HepG2 (cell line): ENCODE data around the gene SCARF1. TPM values are rescaled to one million over a fixed set of nuclear protein-coding genes. Genes with fewer than 3 reads are reported as not detected.

Experiments
- HNRNPK ChIP-seq: fragments of 200-400 bp; formaldehyde crosslinking; IDR thresholded peaks from 2 replicates; pipeline ENCODE4 v1.6.1; 2018; ENCODE audit warnings: low read length, low read depth, moderate library complexity, mild to moderate bottlenecking; ENCODE audit not compliant: poor library complexity, severe bottlenecking
- HNRNPLL ChIP-seq: fragments of 200-400 bp; formaldehyde crosslinking; IDR thresholded peaks from 2 replicates; pipeline ENCODE4 v1.6.1; 2017; ENCODE audit warnings: mild to moderate bottlenecking, low read depth, low read length; ENCODE audit not compliant: poor library complexity, severe bottlenecking
- IRX3 ChIP-seq: sonication (generic); formaldehyde crosslinking; IDR thresholded peaks from 2 replicates; pipeline ENCODE4 v1.8.1; 2023; ENCODE audit warnings: mild to moderate bottlenecking, low read depth, missing genetic modification reagents, borderline replicate concordance
- KLF9 ChIP-seq: IDR thresholded peaks from 2 replicates; pipeline ENCODE4 v1.6.1; 2016; ENCODE audit warnings: low read depth
- NAIF1 ChIP-seq: sonication (generic); formaldehyde crosslinking; IDR thresholded peaks from 2 replicates; pipeline ENCODE4 v1.5.0; 2020; ENCODE audit warnings: mild to moderate bottlenecking, missing genetic modification reagents, borderline replicate concordance
- NCOR1 ChIP-seq: fragments of 200-600 bp; sonication (generic); IDR thresholded peaks from 2 replicates; pipeline ENCODE4 v1.7.0; 2017; ENCODE audit warnings: antibody characterized with exemption, low read length, borderline replicate concordance
- YEATS4 ChIP-seq: sonication (generic); formaldehyde crosslinking; IDR thresholded peaks from 2 replicates; pipeline ENCODE4 v1.4.0; 2020; ENCODE audit warnings: missing genetic modification reagents, borderline replicate concordance
- ZNF230 ChIP-seq: sonication (generic); formaldehyde crosslinking; IDR thresholded peaks from 2 replicates; pipeline ENCODE4 v1.4.0; 2020; ENCODE audit warnings: mild to moderate bottlenecking, missing genetic modification reagents
- ZNF432 ChIP-seq: sonication (generic); formaldehyde crosslinking; IDR thresholded peaks from 2 replicates; pipeline ENCODE4 v1.5.0; 2020; ENCODE audit warnings: missing genetic modification reagents, mild to moderate bottlenecking, borderline replicate concordance
- ZNF772 ChIP-seq: sonication (generic); formaldehyde crosslinking; IDR thresholded peaks from 2 replicates; pipeline ENCODE4 v1.5.0; 2020; ENCODE audit warnings: mild to moderate bottlenecking, missing genetic modification reagents
- polyA plus RNA-seq, 8 experiments: library from polyadenylated mRNA; depleted of rRNA in 3 of 8; stranded (reverse) in 7 of 8; unstranded in 1 of 8; fragments of >200 nt; fragmentation: Illumina TruSeq in 4 of 8; extraction: Trizol in 4 of 8; gene quantifications; 2 replicates each; pipeline versions ENCODE4 v1.2.1 to v1.2.3, GENCODE V29; 2011 to 2016; ENCODE audit warnings: low read depth in 4 of 8, missing spikeins in 1 of 8, mixed read lengths in 1 of 8; ENCODE audit not compliant: insufficient read depth in 1 of 8
- total RNA-seq, 5 experiments: library from RNA; depleted of rRNA; stranded (reverse); fragments of >200 nt; fragmentation: Illumina TruSeq; extraction: Trizol; gene quantifications; 2 replicates each; pipeline ENCODE4 v1.2.3, GENCODE V29; 2016; ENCODE audit warnings: low read depth in 1 of 5
- TF ChIP-seq, protein P1 (sequence below): sonication (generic); formaldehyde crosslinking; IDR thresholded peaks from 2 replicates; pipeline ENCODE4 v1.8.1; 2023; ENCODE audit warnings: mild to moderate bottlenecking, inconsistent platforms, moderate library complexity, missing genetic modification reagents, borderline replicate concordance
- TF ChIP-seq, protein P2 (sequence below): sonication (generic); formaldehyde crosslinking; IDR thresholded peaks from one replicate; pipeline ENCODE4 v1.5.1; 2020; ENCODE audit warnings: mild to moderate bottlenecking, missing genetic modification reagents; ENCODE audit errors: not compliant biosample characterization
- TF ChIP-seq, protein P3 (sequence below): sonication (generic); formaldehyde crosslinking; IDR thresholded peaks from 2 replicates; pipeline ENCODE4 v1.4.0; 2020; ENCODE audit warnings: missing genetic modification reagents

Gene SCARF1
- total and polyA plus RNA-seq, 2 of the 13 experiments (the other 11 are each of a cell fraction or from before 2014, with no cell fraction given): 0.24 to 0.71 TPM

- TF ChIP-seq ZNF230 (CRISPR knock-in tag): no peak; the same call in 1 of the 2 replicates
- TF ChIP-seq ZNF432 (CRISPR knock-in tag): no peak
- TF ChIP-seq NCOR1: no peak
- TF ChIP-seq IRX3: no peak
- TF ChIP-seq, protein P1, sequence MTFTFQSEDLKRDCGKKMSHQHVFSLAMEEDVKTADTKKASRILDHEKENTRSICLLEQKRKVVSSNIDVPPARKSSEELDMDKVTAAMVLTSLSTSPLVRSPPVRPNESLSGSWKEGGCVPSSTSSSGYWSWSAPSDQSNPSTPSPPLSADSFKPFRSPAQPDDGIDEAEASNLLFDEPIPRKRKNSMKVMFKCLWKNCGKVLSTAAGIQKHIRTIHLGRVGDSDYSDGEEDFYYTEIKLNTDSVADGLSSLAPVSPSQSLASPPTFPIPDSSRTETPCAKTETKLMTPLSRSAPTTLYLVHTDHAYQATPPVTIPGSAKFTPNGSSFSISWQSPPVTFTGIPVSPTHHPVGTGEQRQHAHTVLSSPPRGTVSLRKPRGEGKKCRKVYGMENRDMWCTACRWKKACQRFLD (CRISPR knock-in tag): peak; percentile 48; the same call in 1 of the 2 replicates
- no peak for TF ChIP-seq HNRNPK
- TF ChIP-seq ZNF772: 0 out of 2 replicates have a peak, but pooled peaks have one; percentile 8
- TF ChIP-seq NAIF1 (CRISPR knock-in tag): peak; percentile 60; the same call in 1 of the 2 replicates
- TF ChIP-seq, protein P2, sequence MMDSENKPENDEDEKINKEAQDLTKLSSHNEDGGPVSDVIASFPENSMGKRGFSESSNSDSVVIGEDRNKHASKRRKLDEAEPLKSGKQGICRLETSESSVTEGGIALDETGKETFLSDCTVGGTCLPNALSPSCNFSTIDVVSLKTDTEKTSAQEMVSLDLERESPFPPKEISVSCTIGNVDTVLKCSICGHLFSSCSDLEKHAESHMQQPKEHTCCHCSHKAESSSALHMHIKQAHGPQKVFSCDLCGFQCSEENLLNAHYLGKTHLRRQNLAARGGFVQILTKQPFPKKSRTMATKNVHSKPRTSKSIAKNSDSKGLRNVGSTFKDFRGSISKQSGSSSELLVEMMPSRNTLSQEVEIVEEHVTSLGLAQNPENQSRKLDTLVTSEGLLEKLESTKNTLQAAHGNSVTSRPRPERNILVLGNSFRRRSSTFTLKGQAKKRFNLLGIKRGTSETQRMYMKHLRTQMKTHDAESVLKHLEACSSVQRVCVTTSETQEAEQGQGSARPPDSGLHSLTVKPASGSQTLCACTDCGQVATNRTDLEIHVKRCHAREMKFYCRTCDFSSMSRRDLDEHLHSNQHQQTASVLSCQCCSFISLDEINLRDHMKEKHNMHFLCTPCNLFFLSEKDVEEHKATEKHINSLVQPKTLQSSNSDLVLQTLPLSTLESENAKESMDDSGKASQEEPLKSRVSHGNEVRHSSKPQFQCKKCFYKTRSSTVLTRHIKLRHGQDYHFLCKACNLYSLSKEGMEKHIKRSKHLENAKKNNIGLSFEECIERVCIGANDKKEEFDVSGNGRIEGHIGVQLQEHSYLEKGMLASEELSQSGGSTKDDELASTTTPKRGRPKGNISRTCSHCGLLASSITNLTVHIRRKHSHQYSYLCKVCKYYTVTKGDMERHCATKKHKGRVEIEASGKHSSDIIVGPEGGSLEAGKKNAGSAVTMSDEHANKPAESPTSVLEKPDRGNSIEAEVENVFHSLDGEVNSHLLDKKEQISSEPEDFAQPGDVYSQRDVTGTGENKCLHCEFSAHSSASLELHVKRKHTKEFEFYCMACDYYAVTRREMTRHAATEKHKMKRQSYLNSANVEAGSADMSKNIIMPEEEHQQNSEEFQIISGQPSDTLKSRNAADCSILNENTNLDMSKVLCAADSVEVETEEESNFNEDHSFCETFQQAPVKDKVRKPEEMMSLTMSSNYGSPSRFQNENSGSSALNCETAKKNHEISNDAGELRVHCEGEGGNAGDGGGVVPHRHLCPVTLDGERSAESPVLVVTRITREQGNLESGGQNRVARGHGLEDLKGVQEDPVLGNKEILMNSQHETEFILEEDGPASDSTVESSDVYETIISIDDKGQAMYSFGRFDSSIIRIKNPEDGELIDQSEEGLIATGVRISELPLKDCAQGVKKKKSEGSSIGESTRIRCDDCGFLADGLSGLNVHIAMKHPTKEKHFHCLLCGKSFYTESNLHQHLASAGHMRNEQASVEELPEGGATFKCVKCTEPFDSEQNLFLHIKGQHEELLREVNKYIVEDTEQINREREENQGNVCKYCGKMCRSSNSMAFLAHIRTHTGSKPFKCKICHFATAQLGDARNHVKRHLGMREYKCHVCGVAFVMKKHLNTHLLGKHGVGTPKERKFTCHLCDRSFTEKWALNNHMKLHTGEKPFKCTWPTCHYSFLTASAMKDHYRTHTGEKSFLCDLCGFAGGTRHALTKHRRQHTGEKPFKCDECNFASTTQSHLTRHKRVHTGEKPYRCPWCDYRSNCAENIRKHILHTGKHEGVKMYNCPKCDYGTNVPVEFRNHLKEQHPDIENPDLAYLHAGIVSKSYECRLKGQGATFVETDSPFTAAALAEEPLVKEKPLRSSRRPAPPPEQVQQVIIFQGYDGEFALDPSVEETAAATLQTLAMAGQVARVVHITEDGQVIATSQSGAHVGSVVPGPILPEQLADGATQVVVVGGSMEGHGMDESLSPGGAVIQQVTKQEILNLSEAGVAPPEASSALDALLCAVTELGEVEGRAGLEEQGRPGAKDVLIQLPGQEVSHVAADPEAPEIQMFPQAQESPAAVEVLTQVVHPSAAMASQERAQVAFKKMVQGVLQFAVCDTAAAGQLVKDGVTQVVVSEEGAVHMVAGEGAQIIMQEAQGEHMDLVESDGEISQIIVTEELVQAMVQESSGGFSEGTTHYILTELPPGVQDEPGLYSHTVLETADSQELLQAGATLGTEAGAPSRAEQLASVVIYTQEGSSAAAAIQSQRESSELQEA (CRISPR knock-in tag): no peak
- no peak for TF ChIP-seq HNRNPLL
- no peak for TF ChIP-seq KLF9 (CRISPR knock-in tag)
- no peak; the same call in 1 of the 2 replicates for TF ChIP-seq YEATS4 (CRISPR knock-in tag)
- TF ChIP-seq, protein P3, sequence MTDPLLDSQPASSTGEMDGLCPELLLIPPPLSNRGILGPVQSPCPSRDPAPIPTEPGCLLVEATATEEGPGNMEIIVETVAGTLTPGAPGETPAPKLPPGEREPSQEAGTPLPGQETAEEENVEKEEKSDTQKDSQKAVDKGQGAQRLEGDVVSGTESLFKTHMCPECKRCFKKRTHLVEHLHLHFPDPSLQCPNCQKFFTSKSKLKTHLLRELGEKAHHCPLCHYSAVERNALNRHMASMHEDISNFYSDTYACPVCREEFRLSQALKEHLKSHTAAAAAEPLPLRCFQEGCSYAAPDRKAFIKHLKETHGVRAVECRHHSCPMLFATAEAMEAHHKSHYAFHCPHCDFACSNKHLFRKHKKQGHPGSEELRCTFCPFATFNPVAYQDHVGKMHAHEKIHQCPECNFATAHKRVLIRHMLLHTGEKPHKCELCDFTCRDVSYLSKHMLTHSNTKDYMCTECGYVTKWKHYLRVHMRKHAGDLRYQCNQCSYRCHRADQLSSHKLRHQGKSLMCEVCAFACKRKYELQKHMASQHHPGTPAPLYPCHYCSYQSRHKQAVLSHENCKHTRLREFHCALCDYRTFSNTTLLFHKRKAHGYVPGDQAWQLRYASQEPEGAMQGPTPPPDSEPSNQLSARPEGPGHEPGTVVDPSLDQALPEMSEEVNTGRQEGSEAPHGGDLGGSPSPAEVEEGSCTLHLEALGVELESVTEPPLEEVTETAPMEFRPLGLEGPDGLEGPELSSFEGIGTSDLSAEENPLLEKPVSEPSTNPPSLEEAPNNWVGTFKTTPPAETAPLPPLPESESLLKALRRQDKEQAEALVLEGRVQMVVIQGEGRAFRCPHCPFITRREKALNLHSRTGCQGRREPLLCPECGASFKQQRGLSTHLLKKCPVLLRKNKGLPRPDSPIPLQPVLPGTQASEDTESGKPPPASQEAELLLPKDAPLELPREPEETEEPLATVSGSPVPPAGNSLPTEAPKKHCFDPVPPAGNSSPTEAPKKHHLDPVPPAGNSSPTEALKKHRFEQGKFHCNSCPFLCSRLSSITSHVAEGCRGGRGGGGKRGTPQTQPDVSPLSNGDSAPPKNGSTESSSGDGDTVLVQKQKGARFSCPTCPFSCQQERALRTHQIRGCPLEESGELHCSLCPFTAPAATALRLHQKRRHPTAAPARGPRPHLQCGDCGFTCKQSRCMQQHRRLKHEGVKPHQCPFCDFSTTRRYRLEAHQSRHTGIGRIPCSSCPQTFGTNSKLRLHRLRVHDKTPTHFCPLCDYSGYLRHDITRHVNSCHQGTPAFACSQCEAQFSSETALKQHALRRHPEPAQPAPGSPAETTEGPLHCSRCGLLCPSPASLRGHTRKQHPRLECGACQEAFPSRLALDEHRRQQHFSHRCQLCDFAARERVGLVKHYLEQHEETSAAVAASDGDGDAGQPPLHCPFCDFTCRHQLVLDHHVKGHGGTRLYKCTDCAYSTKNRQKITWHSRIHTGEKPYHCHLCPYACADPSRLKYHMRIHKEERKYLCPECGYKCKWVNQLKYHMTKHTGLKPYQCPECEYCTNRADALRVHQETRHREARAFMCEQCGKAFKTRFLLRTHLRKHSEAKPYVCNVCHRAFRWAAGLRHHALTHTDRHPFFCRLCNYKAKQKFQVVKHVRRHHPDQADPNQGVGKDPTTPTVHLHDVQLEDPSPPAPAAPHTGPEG (CRISPR knock-in tag): no peak
These were observed 4.4 kb upstream of the SCARF1 start, which contains the start of gene RILP (continued) for GRCh38 chr17:1649844-1650501.
